ENCODE results near the gene KCNH1. TPM values are rescaled to one million over a fixed set of nuclear protein-coding genes. Genes with fewer than 3 reads are reported as not detected.

KCNH1 gene
- polyA plus RNA-seq, 3 donors from 2014 or later: not detected

DNA sequence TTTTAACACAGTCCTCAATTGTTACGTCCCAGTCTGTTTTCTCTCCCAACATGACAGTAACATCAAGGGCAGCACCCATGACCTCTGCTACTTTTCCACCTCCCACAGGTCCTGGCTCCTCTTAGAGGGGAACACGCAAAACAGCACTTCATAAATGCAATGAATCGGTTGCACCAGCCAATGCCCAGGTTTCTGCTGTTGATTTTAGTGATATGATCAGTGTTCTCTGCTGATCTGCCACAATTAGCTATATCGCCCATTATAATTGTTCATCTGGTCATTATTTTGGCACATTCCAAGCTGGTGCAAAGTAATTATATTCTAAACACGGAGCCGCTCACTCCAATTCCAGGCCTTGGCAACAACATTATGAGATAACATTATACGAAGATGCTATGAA, 184.5 kb downstream of the KCNH1 start:
- no peaks in the 10 kb centered on the region for H3K4me1 Mint-ChIP-seq
- no peak for DNase-seq
- no peak overlapping the region for H3K27ac Mint-ChIP-seq
- H3K4me3 Mint-ChIP-seq: no peak overlapping the region
- peaks cover 0 to 11% (median 2%) of the 10 kb centered on the region in 3 donors for H3K27me3 Mint-ChIP-seq (ENCODE audit: low read depth in 3 of 3)
- peaks cover 0 to 2% (median 0%) of the 10 kb centered on the region in 6 donors for H3K9me3 Mint-ChIP-seq
- H3K36me3 Mint-ChIP-seq: no peaks in the 10 kb centered on the region

DNA sequence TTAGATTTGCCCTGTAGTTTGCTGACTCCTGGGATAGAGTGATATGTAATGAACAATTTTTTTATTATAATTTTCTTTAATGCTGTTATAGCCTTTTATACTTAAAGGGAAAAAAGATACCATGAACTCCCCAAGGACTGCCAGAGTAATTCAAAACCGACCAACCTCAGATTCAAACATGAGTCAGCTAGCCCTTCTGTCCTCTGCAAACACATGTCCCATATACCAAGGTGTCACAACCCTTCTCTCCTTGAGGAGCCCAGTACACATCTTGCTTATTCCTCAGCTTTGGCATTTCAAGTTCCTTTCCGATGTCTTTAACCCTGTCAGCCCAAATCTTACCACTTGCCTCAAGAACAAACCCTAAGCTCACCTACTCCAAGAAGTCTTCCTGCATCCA, 184.9 kb downstream of the KCNH1 start:
- Mint-ChIP-seq H3K36me3 (no peaks in the 10 kb centered on the region), H3K4me1 (no peaks in the 10 kb centered on the region), H3K27me3 (ENCODE audit: low read depth in 3 of 3) (peaks cover 0 to 11% (median 2%) of the 10 kb centered on the region in 3 donors), H3K9me3 (peaks cover 0 to 2% (median 0%) of the 10 kb centered on the region in 6 donors), H3K4me3 (no peak overlapping the region), H3K27ac (no peak overlapping the region)
- no peak for DNase-seq

DNA sequence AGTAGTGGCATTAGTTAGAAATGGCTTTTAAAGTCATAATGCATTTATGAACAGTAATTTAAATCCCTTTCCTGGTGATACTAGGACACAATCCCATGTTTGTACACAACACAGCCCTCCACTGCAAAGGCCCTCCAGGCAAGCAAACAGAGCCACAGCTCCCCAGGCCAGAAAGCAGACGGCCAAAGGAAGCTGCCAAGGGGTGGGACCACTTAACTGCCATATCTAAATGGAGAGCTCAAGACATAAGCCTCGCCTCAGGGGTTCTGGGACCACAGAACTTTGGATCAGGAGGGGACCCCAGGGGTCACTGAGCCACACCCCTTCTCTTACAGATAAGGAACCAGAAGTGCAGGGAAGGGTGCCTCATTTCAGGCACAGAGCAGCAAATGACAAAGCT, 189.7 kb downstream of the KCNH1 start:
- Mint-ChIP-seq H3K36me3 (no peaks in the 10 kb centered on the region), H3K4me3 (no peak overlapping the region), H3K9me3 (peaks cover 0 to 2% (median 0%) of the 10 kb centered on the region in 6 donors), H3K27ac (no peak overlapping the region), H3K27me3 (ENCODE audit: low read depth in 3 of 3) (peaks cover 0 to 11% (median 0%) of the 10 kb centered on the region in 3 donors), H3K4me1 (peaks cover 3 to 6% of the 10 kb centered on the region in 2 donors)
- no peak for DNase-seq

GRCh38 chr1:210942513-210942912, 191.4 kb downstream of the KCNH1 start:
- no peaks in the 10 kb centered on the region for H3K36me3 Mint-ChIP-seq
- H3K4me1 Mint-ChIP-seq: peaks cover 3 to 6% of the 10 kb centered on the region in 2 donors
- H3K9me3 Mint-ChIP-seq: peaks cover 0 to 2% (median 0%) of the 10 kb centered on the region in 6 donors
- H3K4me3 Mint-ChIP-seq: no peak overlapping the region
- H3K27me3 Mint-ChIP-seq (ENCODE audit: low read depth in 3 of 3): peaks cover 0 to 11% (median 0%) of the 10 kb centered on the region in 3 donors
- DNase-seq: no peak
- no peak overlapping the region for H3K27ac Mint-ChIP-seq

GRCh38 chr1:210940081-210940617, 193.8 kb downstream of the KCNH1 start:
- Mint-ChIP-seq H3K27me3 (ENCODE audit: low read depth in 3 of 3) (peaks cover 0 to under 1% (median 0%) of the 10 kb centered on the region in 3 donors), H3K4me3 (no peak overlapping the region), H3K36me3 (no peaks in the 10 kb centered on the region), H3K4me1 (peaks cover 3 to 6% of the 10 kb centered on the region in 2 donors), H3K27ac (no peak overlapping the region), H3K9me3 (no peaks in the 10 kb centered on the region)
- DNase-seq: no peak

DNA sequence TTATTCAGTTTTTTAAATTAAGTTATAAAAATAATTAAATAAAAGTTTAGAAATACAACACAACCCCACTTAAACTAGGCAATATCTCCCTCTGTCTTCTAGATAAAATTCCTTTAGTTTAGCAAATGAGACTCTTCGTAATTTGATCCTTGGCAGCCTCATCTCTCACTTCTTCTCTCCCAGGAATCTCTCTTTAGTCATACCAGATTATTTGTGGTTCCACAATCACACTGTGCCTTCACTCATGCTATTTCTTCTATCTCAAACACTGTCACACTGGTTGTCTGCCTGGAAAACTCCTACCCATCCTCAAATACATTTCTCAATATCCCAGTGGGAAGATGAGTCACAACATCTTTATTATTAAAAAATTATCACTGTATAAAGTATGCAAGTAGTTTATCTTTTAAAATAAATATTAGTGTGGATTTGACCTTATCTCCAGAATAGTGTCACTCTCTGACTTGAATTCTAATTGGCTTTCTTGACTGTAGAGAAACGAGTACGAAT, 195.5 kb downstream of the KCNH1 start:
- no peaks in the 10 kb centered on the region for H3K36me3 Mint-ChIP-seq
- no peak overlapping the region for H3K27ac Mint-ChIP-seq
- no peak for DNase-seq
- peaks cover 0 to 3% (median 0%) of the 10 kb centered on the region in 3 donors for H3K27me3 Mint-ChIP-seq (ENCODE audit: low read depth in 3 of 3)
- H3K4me3 Mint-ChIP-seq: no peak overlapping the region
- no peaks in the 10 kb centered on the region for H3K9me3 Mint-ChIP-seq
- H3K4me1 Mint-ChIP-seq: peaks cover 3 to 6% of the 10 kb centered on the region in 2 donors

- no peak for DNase-seq
- peaks cover 0 to 3% (median 0%) of the 10 kb centered on the region in 3 donors for H3K27me3 Mint-ChIP-seq (ENCODE audit: low read depth in 3 of 3)
- no peak overlapping the region for H3K27ac Mint-ChIP-seq
- no peaks in the 10 kb centered on the region for H3K9me3 Mint-ChIP-seq
- H3K4me3 Mint-ChIP-seq: no peak overlapping the region
- H3K36me3 Mint-ChIP-seq: no peaks in the 10 kb centered on the region
- H3K4me1 Mint-ChIP-seq: peaks cover 3 to 6% of the 10 kb centered on the region in 2 donors
These were observed 196.1 kb downstream of the KCNH1 start for GRCh38 chr1:210937846-210938245.

DNA sequence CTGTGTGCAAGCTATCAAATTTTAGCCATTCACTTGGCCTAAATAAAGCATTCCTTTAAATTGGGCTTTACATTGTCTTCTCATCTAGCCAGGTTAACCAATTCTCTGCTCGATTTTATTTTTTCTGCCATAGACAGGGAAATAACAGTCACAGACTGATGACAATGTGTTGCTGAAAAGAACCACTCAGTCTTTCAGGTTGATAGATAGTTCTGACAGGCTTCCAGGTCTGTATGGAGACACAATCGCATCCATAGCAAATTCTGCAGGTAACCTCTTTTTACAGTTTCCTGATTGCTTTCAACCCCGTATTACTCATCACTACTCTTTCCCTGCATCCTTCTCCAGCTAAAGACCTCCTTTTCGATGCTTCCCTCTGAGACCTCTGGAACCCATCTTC, 198.0 kb downstream of the KCNH1 start:
- Mint-ChIP-seq H3K27me3 (ENCODE audit: low read depth in 3 of 3) (peaks cover 0 to 3% (median 2%) of the 10 kb centered on the region in 3 donors), H3K36me3 (no peaks in the 10 kb centered on the region), H3K4me3 (no peak overlapping the region), H3K27ac (no peak overlapping the region), H3K9me3 (no peaks in the 10 kb centered on the region), H3K4me1 (peaks cover 3 to 6% of the 10 kb centered on the region in 2 donors)
- DNase-seq: no peak

GRCh38 chr1:210932104-210932503, 201.8 kb downstream of the KCNH1 start:
- H3K27me3 Mint-ChIP-seq (ENCODE audit: low read depth in 3 of 3): peaks cover 3 to 4% (median 3%) of the 10 kb centered on the region in 3 donors
- H3K36me3 Mint-ChIP-seq: no peaks in the 10 kb centered on the region
- no peaks in the 10 kb centered on the region for H3K4me1 Mint-ChIP-seq
- no peak overlapping the region for H3K27ac Mint-ChIP-seq
- H3K4me3 Mint-ChIP-seq: no peak overlapping the region
- H3K9me3 Mint-ChIP-seq: peaks cover 0 to 7% (median under 1%) of the 10 kb centered on the region in 6 donors
- DNase-seq: no peak

DNA sequence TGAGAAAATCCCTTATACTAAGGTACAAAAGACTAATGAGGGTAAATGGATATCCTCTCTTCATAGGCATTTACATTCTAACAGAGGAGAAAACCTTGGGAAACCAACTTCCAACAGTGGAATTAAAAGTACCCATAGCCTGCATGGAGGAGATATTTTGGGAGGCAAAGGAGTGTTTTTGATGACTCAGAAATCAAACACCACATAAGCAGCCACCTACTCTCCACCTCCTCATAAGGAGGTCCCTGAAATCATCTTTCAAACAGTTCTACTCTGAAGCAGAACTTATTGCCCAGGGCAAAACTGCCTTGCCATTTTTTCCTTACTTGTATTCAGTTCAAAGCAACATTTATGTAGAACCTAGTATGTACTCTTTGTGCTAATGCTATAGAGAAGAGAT, 211.3 kb downstream of the KCNH1 start:
- no peak overlapping the region for H3K4me3 Mint-ChIP-seq
- no peaks in the 10 kb centered on the region for H3K36me3 Mint-ChIP-seq

GRCh38 chr1:210920716-210921694, 212.9 kb downstream of the KCNH1 start:
- Mint-ChIP-seq H3K4me1 (no peaks in the 10 kb centered on the region), H3K27ac (no peak overlapping the region), H3K27me3 (ENCODE audit: low read depth in 3 of 3) (peaks cover 0 to 1% (median 1%) of the 10 kb centered on the region in 3 donors), H3K9me3 (peaks cover 0 to 2% (median 0%) of the 10 kb centered on the region in 6 donors), H3K4me3 (no peak overlapping the region), H3K36me3 (no peaks in the 10 kb centered on the region)
- no peak for DNase-seq

More for the DNA sequence above, 211.3 kb downstream of the KCNH1 start:
- peaks cover 0 to 10% (median 5%) of the 10 kb centered on the region in 6 donors for H3K9me3 Mint-ChIP-seq
- DNase-seq: no peak
- no peak overlapping the region for H3K27ac Mint-ChIP-seq
- peaks cover 0 to 2% (median 1%) of the 10 kb centered on the region in 3 donors for H3K27me3 Mint-ChIP-seq (ENCODE audit: low read depth in 3 of 3)
- H3K4me1 Mint-ChIP-seq: no peaks in the 10 kb centered on the region

GRCh38 chr1:210920258-210920657, 213.7 kb downstream of the KCNH1 start:
- H3K4me1 Mint-ChIP-seq: no peaks in the 10 kb centered on the region
- DNase-seq: no peak
- peaks cover 0 to 4% (median 1%) of the 10 kb centered on the region in 3 donors for H3K27me3 Mint-ChIP-seq (ENCODE audit: low read depth in 3 of 3)
- H3K27ac Mint-ChIP-seq: no peak overlapping the region
- H3K9me3 Mint-ChIP-seq: peaks cover 0 to 2% (median 0%) of the 10 kb centered on the region in 6 donors
- H3K36me3 Mint-ChIP-seq: no peaks in the 10 kb centered on the region
- no peak overlapping the region for H3K4me3 Mint-ChIP-seq

DNA sequence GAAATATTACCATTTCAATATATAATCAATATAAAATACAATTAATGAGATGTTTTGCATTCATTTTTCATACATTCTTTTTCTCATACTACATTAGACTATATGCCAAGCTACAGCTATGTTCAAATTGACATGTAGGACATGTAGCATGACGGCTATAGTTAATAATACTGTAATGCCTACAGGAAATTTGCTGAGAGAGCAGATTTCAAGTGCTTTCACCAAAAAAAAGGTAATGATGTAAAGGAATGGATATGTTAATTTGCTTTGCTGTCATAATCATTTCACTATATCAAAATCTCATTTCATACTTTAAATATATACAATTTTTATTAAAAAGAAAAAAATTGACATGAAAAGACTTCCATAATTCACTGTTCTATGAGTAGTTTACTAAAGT, 215.1 kb downstream of the KCNH1 start:
- peaks cover 0 to 2% (median 0%) of the 10 kb centered on the region in 6 donors for H3K9me3 Mint-ChIP-seq
- peaks cover 0 to 4% (median 3%) of the 10 kb centered on the region in 3 donors for H3K27me3 Mint-ChIP-seq (ENCODE audit: low read depth in 3 of 3)
- no peak overlapping the region for H3K27ac Mint-ChIP-seq
- H3K36me3 Mint-ChIP-seq: no peaks in the 10 kb centered on the region
- no peak for DNase-seq
- H3K4me1 Mint-ChIP-seq: no peaks in the 10 kb centered on the region
- H3K4me3 Mint-ChIP-seq: no peak overlapping the region
